ENCODE results near the gene POLG.
A peak's percentile ranks its signal among the peaks of the same experiment; 100 is the strongest.

Gene POLG

GRCh38 chr15:89377842-89378295 is 43.2 kb upstream of the POLG start:
- no peaks in the 10 kb centered on the region for H3K9me3 ChIP-seq (ENCODE audit: control insufficient read depth, low read length)
- H3K27me3 ChIP-seq (ENCODE audit: control insufficient read depth, insufficient read depth, low read length): peaks cover 5% of the 10 kb centered on the region
- no peak for TF ChIP-seq CTCF (IDR thresholded peaks at IDR 0.05)
- no peaks in the 10 kb centered on the region for H3K4me1 ChIP-seq
- no peak overlapping the region for H3K4me3 ChIP-seq (ENCODE audit: low read depth, low read length)
- no peak overlapping the region for H3K27ac ChIP-seq
- no peak overlapping the region for H3K9ac ChIP-seq
- H2AFZ ChIP-seq: no peak overlapping the region
- H3K79me2 ChIP-seq: no peaks in the 10 kb centered on the region
- no peaks in the 10 kb centered on the region for H3K36me3 ChIP-seq (ENCODE audit: control insufficient read depth, insufficient read depth, low read length)
- H3K4me2 ChIP-seq (ENCODE audit: low read length): peak overlapping the region; percentile 3

- H3K27me3 ChIP-seq (ENCODE audit: control insufficient read depth, insufficient read depth, low read length): peaks cover 7% of the 10 kb centered on the region
- no peaks in the 10 kb centered on the region for H3K36me3 ChIP-seq (ENCODE audit: control insufficient read depth, insufficient read depth, low read length)
- H2AFZ ChIP-seq: no peak overlapping the region
- no peak overlapping the region for H3K4me2 ChIP-seq (ENCODE audit: low read length)
- H3K79me2 ChIP-seq: no peaks in the 10 kb centered on the region
- H3K9ac ChIP-seq: no peak overlapping the region
- no peaks in the 10 kb centered on the region for H3K9me3 ChIP-seq (ENCODE audit: control insufficient read depth, low read length)
- no peak overlapping the region for H3K4me3 ChIP-seq (ENCODE audit: low read depth, low read length)
- H3K27ac ChIP-seq: no peak overlapping the region
- H3K4me1 ChIP-seq: no peaks in the 10 kb centered on the region
- no peak for TF ChIP-seq CTCF (IDR thresholded peaks at IDR 0.05)
These were observed 42.6 kb upstream of the POLG start for GRCh38 chr15:89377024-89377841.

GRCh38 chr15:89376388-89376787 is 41.8 kb upstream of the POLG start:
- no peaks in the 10 kb centered on the region for H3K4me1 ChIP-seq
- H3K79me2 ChIP-seq: no peaks in the 10 kb centered on the region
- no peaks in the 10 kb centered on the region for H3K9me3 ChIP-seq (ENCODE audit: control insufficient read depth, low read length)
- no peak overlapping the region for H3K4me3 ChIP-seq (ENCODE audit: low read depth, low read length)
- peaks cover 11% of the 10 kb centered on the region for H3K27me3 ChIP-seq (ENCODE audit: control insufficient read depth, insufficient read depth, low read length)
- H3K36me3 ChIP-seq (ENCODE audit: control insufficient read depth, insufficient read depth, low read length): no peaks in the 10 kb centered on the region
- H3K27ac ChIP-seq: no peak overlapping the region
- no peak overlapping the region for H3K9ac ChIP-seq
- no peak overlapping the region for H3K4me2 ChIP-seq (ENCODE audit: low read length)
- no peak for TF ChIP-seq CTCF (IDR thresholded peaks at IDR 0.05)
- no peak overlapping the region for H2AFZ ChIP-seq

- no peaks in the 10 kb centered on the region for H3K79me2 ChIP-seq
- H3K4me1 ChIP-seq: no peaks in the 10 kb centered on the region
- no peak for TF ChIP-seq CTCF (IDR thresholded peaks at IDR 0.05)
- H3K4me3 ChIP-seq (ENCODE audit: low read depth, low read length): no peak overlapping the region
- no peak overlapping the region for H3K4me2 ChIP-seq (ENCODE audit: low read length)
- H3K27ac ChIP-seq: no peak overlapping the region
- H3K36me3 ChIP-seq (ENCODE audit: control insufficient read depth, insufficient read depth, low read length): no peaks in the 10 kb centered on the region
- H3K9me3 ChIP-seq (ENCODE audit: control insufficient read depth, low read length): no peaks in the 10 kb centered on the region
- no peak overlapping the region for H3K9ac ChIP-seq
- H3K27me3 ChIP-seq (ENCODE audit: control insufficient read depth, insufficient read depth, low read length): peaks cover 11% of the 10 kb centered on the region
- H2AFZ ChIP-seq: no peak overlapping the region
These were observed 40.7 kb upstream of the POLG start for GRCh38 chr15:89375093-89376005.

Data from parathyroid adenoma (tissue), 2 donors.